Loucy (cell line): ENCODE results near the gene TMEM170A.

Source experiments
- H2AFZ ChIP-seq: fragments of 200-600 bp; sonication (generic); 2 replicates; pipeline ENCODE4 v1.6.0; 2016; ENCODE audit warnings: antibody characterized with exemption, mild to moderate bottlenecking, low read length, moderate library complexity
- H3F3A ChIP-seq: fragments of 200-600 bp; 2 replicates; pipeline ENCODE4 v1.6.0; 2016; ENCODE audit warnings: antibody characterized with exemption, low read depth, mild to moderate bottlenecking
- H3K27me3 ChIP-seq: fragments of 200-600 bp; sonication (generic); 2 replicates; pipeline ENCODE4 v1.6.1; 2014; ENCODE audit warnings: low read length, mild to moderate bottlenecking; ENCODE audit not compliant: insufficient read depth, poor library complexity, severe bottlenecking
- H3K36me3 ChIP-seq: fragments of 200-600 bp; sonication (generic); 2 replicates; pipeline ENCODE4 v1.6.1; 2016; ENCODE audit warnings: low read length; ENCODE audit not compliant: insufficient read depth
- H3K4me1 ChIP-seq: fragments of 200-600 bp; sonication (generic); 2 replicates; pipeline ENCODE4 v1.5.1; 2014; ENCODE audit warnings: low read length, mild to moderate bottlenecking; ENCODE audit not compliant: insufficient read depth, poor library complexity, severe bottlenecking
- H3K4me2 ChIP-seq: fragments of 200-600 bp; sonication (generic); 2 replicates; pipeline ENCODE4 v1.6.0; 2014; ENCODE audit warnings: antibody characterized with exemption, low read length, low read depth, mild to moderate bottlenecking; ENCODE audit not compliant: poor library complexity, severe bottlenecking
- H3K4me3 ChIP-seq: fragments of 200-600 bp; sonication (generic); 2 replicates; pipeline ENCODE4 v1.5.1; 2014; ENCODE audit warnings: low read length, mild to moderate bottlenecking, mixed read lengths; ENCODE audit not compliant: poor library complexity, severe bottlenecking
- H3K79me2 ChIP-seq: fragments of 200-600 bp; sonication (generic); 2 replicates; pipeline ENCODE4 v1.6.1; 2014; ENCODE audit warnings: low read length; ENCODE audit not compliant: insufficient read depth
- H3K9ac ChIP-seq: fragments of 200-600 bp; sonication (generic); 2 replicates; pipeline ENCODE4 v1.6.0; 2014; ENCODE audit warnings: mild to moderate bottlenecking, low read depth, low read length, moderate library complexity; ENCODE audit not compliant: poor library complexity, severe bottlenecking
- H3K9me2 ChIP-seq: fragments of 200-600 bp; sonication (generic); replicated peaks from 2 replicates; pipeline ENCODE4 v1.6.1; 2016; ENCODE audit warnings: low read depth, low read length, mixed read lengths
- H3K9me3 ChIP-seq: fragments of 200-600 bp; sonication (generic); 2 replicates; pipeline ENCODE4 v1.6.1; 2014; ENCODE audit warnings: mild to moderate bottlenecking, antibody characterized with exemption, low read length, low read depth; ENCODE audit not compliant: insufficient read depth
- H4K20me1 ChIP-seq: fragments of 200-600 bp; sonication (generic); 2 replicates; pipeline ENCODE4 v1.6.0; 2014; ENCODE audit warnings: antibody characterized with exemption, low read length, mild to moderate bottlenecking; ENCODE audit not compliant: insufficient read depth, poor library complexity, severe bottlenecking
- CTCF ChIP-seq: fragments of 200-600 bp; sonication (generic); conservative IDR thresholded peaks from 2 replicates; pipeline ENCODE4 v1.5.1; 2014; ENCODE audit warnings: mild to moderate bottlenecking, antibody characterized with exemption, low read length
- EZH2phosphoT487 ChIP-seq: fragments of 200-600 bp; IDR thresholded peaks from 2 replicates; pipeline ENCODE4 v1.6.1; 2018; ENCODE audit warnings: antibody characterized with exemption, mild to moderate bottlenecking, moderate library complexity, borderline replicate concordance

TMEM170A gene

GRCh38 chr16:75398333-75398732, 66.2 kb downstream of the TMEM170A start:
- no peaks in the 10 kb centered on the region for H3K27me3 ChIP-seq
- H3K36me3 ChIP-seq: peaks cover 11% of the 10 kb centered on the region; the same call in 1 of the 2 replicates
- no peak for TF ChIP-seq EZH2phosphoT487
- no peak for TF ChIP-seq CTCF
- H3K4me2 ChIP-seq: no peak overlapping the region
- no peaks in the 10 kb centered on the region for H3F3A ChIP-seq
- no peaks in the 10 kb centered on the region for H3K79me2 ChIP-seq
- no peak overlapping the region for H3K4me3 ChIP-seq
- H3K4me1 ChIP-seq: no peaks in the 10 kb centered on the region
- no peak overlapping the region for H2AFZ ChIP-seq
- no peak overlapping the region for H3K9ac ChIP-seq
- H4K20me1 ChIP-seq: no peaks in the 10 kb centered on the region
- no peaks in the 10 kb centered on the region for H3K9me2 ChIP-seq
- no peaks in the 10 kb centered on the region for H3K9me3 ChIP-seq

DNA sequence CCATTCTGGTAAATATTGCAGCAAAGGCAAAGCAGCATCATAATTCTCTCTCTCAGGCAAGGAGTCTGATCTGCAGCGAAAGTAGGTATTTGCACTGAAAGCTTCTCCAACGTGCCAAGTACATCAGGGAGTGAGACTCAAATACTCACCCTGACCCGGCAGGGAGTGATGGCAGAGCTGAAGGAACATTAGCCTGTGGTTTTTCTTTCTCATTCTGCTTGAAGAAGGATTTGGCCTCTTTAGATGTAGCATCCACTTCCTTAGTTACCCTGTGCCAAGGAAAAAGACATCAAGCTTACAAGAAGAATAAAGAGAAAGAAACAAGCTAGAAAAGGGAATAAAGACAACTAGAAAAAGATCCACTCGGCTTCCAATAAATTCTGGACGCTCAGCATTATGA, 69.5 kb downstream of the TMEM170A start:
- H3K27me3 ChIP-seq: no peaks in the 10 kb centered on the region
- H3F3A ChIP-seq: no peaks in the 10 kb centered on the region
- no peak overlapping the region for H3K4me2 ChIP-seq
- H3K4me1 ChIP-seq: no peaks in the 10 kb centered on the region
- H2AFZ ChIP-seq: no peak overlapping the region
- peaks cover 37% of the 10 kb centered on the region; the same call in 1 of the 2 replicates for H3K36me3 ChIP-seq
- no peaks in the 10 kb centered on the region for H3K9me3 ChIP-seq
- H3K9ac ChIP-seq: no peak overlapping the region
- no peak for TF ChIP-seq EZH2phosphoT487
- TF ChIP-seq CTCF: no peak
- no peaks in the 10 kb centered on the region for H3K9me2 ChIP-seq
- H3K79me2 ChIP-seq: no peaks in the 10 kb centered on the region
- no peak overlapping the region for H3K4me3 ChIP-seq
- no peaks in the 10 kb centered on the region for H4K20me1 ChIP-seq
